Skeletal muscle tissue (tissue), 4 donors: ENCODE data around the gene SPATS1. TPM values are rescaled to one million over a fixed set of nuclear protein-coding genes. Genes with fewer than 3 reads are reported as not detected.
A peak's percentile ranks its signal among the peaks of the same experiment; 100 is the strongest.
"Not testable (repeated sequence)": the region's sequence is repeated elsewhere in the genome, so short reads cannot be mapped to it uniquely, and the experiment has no call there.

ENCODE experiments used
- H3K27ac ChIP-seq: one replicate; pipeline ENCODE4 v1.7.0; 2013; ENCODE audit warnings: mild to moderate bottlenecking, low read depth, low read length, inconsistent platforms
- H3K27me3 ChIP-seq, 3 donors: one replicate each; pipeline ENCODE4 v1.7.0; 2013; ENCODE audit warnings: low read length in 3 of 3; ENCODE audit not compliant: control insufficient read depth in 3 of 3, insufficient read depth in 3 of 3
- H3K36me3 ChIP-seq, 3 donors: one replicate each; pipeline ENCODE4 v1.7.0; 2013; ENCODE audit warnings: low read length in 3 of 3; ENCODE audit not compliant: control insufficient read depth in 3 of 3, insufficient read depth in 3 of 3
- H3K4me1 ChIP-seq, 3 donors: one replicate each; pipeline ENCODE4 v1.7.0; 2013; ENCODE audit warnings: low read length in 3 of 3, mild to moderate bottlenecking in 3 of 3; ENCODE audit not compliant: control insufficient read depth in 3 of 3, insufficient read depth in 3 of 3
- H3K4me3 ChIP-seq, 3 donors: one replicate each; pipeline ENCODE4 v1.7.0; 2013; ENCODE audit warnings: low read length in 3 of 3
- H3K9ac ChIP-seq, 3 donors: one replicate each; pipeline ENCODE4 v1.7.0; 2013; ENCODE audit warnings: low read length in 3 of 3, mild to moderate bottlenecking in 3 of 3, moderate library complexity in 2 of 3, low read depth in 1 of 3
- H3K9me3 ChIP-seq, 3 donors: one replicate each; pipeline ENCODE4 v1.7.0; 2013; ENCODE audit warnings: low read length in 3 of 3; ENCODE audit not compliant: control insufficient read depth in 3 of 3
- total RNA-seq: library from RNA; depleted of rRNA; stranded (reverse); fragments of >200 nt; gene quantifications from one replicate; pipeline ENCODE4 v1.2.3, GENCODE V29; 2014
- donor health status: Osteomylitis.

Gene SPATS1
- total RNA-seq, 1 donor from 2014 or later = not detected

DNA sequence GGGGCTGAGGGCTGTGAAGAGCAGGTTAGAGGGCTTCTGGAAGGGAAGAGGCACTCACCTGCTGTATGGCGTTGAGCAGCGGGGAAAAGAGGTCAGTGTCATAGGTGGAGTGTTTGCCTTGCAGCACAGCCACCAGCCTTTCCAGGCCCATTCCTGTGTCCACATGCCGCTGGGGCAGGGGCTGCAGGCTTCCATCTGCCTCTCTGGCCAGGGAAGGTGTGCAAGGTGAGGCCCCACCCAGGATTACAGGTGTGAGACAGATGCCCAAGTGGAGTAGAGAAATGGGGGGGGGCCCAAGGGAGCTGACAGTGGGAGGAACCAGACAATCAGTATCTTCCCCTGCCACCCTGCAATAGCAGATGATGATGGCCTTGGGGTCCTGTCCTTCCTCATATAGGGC is 32.2 kb upstream of the SPATS1 start:
- no peaks in the 10 kb centered on the region for H3K27me3 ChIP-seq
- H3K4me1 ChIP-seq = peaks cover 7 to 10% (median 8%) of the 10 kb centered on the region in 3 donors
- H3K27ac ChIP-seq = no peak overlapping the region
- peaks cover 40 to 60% (median 53%) of the 10 kb centered on the region in 3 donors for H3K36me3 ChIP-seq
- H3K4me3 ChIP-seq = no peak overlapping the region
- H3K9ac ChIP-seq = no peak overlapping the region
- H3K9me3 ChIP-seq = no peaks in the 10 kb centered on the region

DNA sequence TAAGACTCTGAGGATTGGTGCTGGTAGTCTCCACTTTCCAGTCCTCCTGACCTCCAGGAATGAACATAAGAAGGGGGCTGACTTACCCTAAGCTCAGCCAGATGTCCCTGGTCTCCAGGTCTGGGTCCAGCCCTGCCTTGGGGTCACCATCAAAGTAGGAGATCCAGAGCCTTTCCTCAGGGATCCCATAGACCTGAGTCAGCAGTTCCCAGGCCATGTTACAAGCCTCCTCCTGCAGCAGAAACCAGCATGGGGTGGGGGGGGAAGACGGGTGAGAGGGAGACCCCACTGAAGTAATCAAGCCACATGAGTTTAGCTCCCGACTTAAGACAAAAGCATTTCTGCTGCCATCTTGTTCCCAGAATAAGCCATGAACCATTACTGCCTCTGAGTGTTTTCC is 31.1 kb upstream of the SPATS1 start:
- Histone ChIP-seq H3K27ac (no peak overlapping the region), H3K4me3 (no peak overlapping the region), H3K4me1 (peaks cover 7 to 10% (median 8%) of the 10 kb centered on the region in 3 donors), H3K9ac (no peak overlapping the region), H3K27me3 (no peaks in the 10 kb centered on the region), H3K9me3 (no peaks in the 10 kb centered on the region), H3K36me3 (peaks cover 30 to 49% (median 42%) of the 10 kb centered on the region in 3 donors)

DNA sequence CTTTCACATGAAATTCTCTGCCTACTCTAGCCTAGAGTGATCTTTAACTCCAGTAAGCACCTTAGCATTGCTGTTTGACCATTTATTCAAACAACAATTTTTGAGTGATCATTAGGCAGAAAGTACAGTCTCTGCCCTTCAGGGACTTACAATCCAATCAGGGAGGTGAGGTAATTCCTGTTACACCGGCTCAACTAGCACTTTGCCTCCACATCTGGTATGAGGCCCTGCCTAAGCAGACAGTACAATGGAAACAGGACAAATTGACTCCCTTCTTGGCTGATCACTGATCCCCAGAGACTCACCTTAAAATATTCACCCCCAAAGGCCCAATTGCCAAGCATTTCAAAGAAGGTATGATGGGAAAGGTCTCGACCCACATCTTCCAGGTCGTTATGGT is 30.7 kb upstream of the SPATS1 start:
- H3K27ac ChIP-seq = no peak overlapping the region
- no peaks in the 10 kb centered on the region for H3K9me3 ChIP-seq
- H3K9ac ChIP-seq = peak overlapping the region in 1 of 3 donors; percentile 93
- peaks cover 30 to 45% (median 38%) of the 10 kb centered on the region in 3 donors for H3K36me3 ChIP-seq
- no peaks in the 10 kb centered on the region for H3K27me3 ChIP-seq
- peaks cover 7 to 10% (median 8%) of the 10 kb centered on the region in 3 donors for H3K4me1 ChIP-seq
- peak overlapping the region in 1 of 3 donors; percentile 92 for H3K4me3 ChIP-seq

DNA sequence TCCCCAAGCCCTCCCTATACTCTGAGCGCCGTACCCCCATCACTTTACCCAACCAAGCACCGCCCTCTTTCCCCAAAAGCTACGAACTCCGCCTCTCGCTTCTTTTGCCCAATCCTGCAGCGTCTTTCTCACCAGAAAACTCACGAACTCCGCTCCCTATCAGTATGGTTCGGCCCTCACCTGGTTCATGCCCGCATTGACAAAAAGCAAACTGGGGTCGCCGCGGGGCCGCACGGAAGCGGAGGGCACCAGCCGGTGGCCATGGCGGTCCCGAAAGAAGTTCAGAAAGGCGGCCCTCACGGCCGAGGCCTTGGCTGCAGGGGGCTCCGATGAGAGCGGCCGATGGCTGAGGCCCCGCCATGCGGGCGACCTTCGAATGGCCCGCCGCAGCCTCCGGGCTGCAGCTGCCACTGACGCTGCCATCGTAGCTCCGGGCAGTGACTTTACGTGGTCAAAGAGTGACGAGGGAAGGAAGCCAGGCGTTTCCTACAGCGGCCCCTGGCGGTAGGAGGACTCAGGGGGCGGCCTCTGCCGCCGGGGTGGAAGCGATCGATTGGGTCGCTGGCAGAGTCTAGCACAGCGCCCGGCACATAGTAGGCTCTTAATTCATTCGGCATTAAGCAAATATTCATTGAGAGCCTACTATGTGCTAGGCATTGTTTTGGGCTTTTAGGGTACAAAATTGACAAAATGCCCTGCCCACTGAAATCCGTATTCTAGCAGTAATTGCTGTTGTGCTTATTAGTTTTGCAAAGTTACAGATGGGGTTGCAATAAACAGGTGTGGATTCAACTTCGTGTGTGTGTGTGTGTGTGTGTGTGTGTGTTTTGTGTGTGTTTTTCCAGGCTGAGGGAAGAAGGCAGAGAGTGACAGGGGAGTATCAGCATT is 29.3 kb upstream of the SPATS1 start, which contains the start of gene AARS2:
Gene AARS2, minus strand, starts transcription at position 447 of the 888 bp plus-strand sequence. Its CDS starts 24 bp downstream, at position 423.
- H3K27me3 ChIP-seq = no peaks in the 10 kb centered on the region
- H3K27ac ChIP-seq = peak within 1 kb of the TSS; percentile 43
- peak within 1 kb of the TSS; percentile 86 to 93 (median 90) for H3K9ac ChIP-seq
- H3K36me3 ChIP-seq = peaks cover 21 to 34% (median 25%) of the 10 kb centered on the region in 3 donors
- peaks cover 7 to 10% (median 8%) of the 10 kb centered on the region in 3 donors for H3K4me1 ChIP-seq
- peak within 1 kb of the TSS; percentile 92 for H3K4me3 ChIP-seq
- no peaks in the 10 kb centered on the region for H3K9me3 ChIP-seq

DNA sequence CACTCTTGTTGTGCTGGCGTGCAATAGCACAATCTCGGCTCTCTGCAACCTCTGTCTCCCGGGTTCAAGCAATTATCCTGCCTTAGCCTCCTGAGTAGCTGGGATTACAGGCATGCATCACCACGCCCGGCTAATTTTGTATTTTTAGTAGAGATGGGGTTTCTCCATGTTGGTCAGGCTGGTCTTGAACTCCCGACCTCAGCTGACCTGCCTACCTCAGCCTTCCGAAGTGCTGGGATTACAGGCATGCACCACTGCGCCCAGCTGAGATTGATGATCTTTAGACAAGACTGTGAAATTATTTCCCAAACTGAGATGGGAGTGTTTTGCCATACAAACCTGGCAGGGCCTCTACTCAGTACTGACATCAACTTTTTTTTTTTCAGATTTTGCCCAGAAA is 27.8 kb upstream of the SPATS1 start:
- H3K9me3 ChIP-seq, H3K27ac ChIP-seq, H3K9ac ChIP-seq, H3K27me3 ChIP-seq, H3K4me3 ChIP-seq: not testable (repeated sequence)
- Histone ChIP-seq H3K4me1 (peaks cover 7 to 10% (median 8%) of the 10 kb centered on the region in 3 donors), H3K36me3 (peaks cover 15 to 24% (median 17%) of the 10 kb centered on the region in 3 donors)

DNA sequence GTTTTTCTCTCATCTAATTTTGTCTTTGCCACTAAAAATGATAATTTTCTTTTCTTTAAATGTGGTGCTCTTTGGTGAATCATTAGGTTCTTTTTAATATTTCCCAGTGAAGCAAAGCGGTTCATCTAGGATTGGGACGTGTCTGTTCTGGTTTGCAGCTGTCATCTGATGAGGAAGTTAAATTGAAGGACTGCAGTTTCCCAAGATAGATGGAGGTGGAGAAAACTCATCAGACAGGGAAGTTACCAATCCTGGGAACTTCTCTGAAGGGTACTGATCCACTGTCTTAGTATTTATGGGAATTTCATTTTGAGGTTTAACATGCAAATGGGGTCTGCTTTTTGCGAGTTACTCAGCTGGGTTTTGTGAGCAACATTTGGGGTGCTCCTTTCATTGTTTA is 26.9 kb upstream of the SPATS1 start:
- H3K4me3 ChIP-seq = no peak overlapping the region
- peaks cover 3 to 6% (median 5%) of the 10 kb centered on the region in 3 donors for H3K27me3 ChIP-seq
- no peak overlapping the region for H3K9ac ChIP-seq
- peaks cover 7 to 16% (median 12%) of the 10 kb centered on the region in 3 donors for H3K36me3 ChIP-seq
- H3K27ac ChIP-seq = no peak overlapping the region
- H3K4me1 ChIP-seq = peaks cover 7 to 10% (median 8%) of the 10 kb centered on the region in 3 donors
- H3K9me3 ChIP-seq = no peaks in the 10 kb centered on the region

DNA sequence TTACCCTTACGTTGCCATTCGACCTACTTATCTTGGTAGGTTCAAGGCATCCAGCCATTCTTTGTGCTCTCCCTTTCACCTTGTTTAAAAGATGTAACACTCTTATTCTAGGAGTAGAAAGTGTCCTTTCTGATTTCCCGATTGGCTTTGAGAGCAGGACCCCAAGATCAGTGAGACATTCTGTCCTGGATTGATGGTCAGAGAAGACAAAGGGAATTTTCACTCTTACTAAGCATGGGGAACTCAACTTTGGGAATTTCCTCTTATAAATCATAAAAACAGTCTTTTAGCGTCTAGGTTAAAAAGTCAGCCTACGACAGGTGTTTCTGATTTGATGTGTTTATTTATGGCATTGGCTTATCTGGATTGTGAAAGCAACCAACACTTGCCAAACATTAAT is 26.5 kb upstream of the SPATS1 start:
- no peak overlapping the region for H3K27ac ChIP-seq
- H3K4me3 ChIP-seq = no peak overlapping the region
- H3K36me3 ChIP-seq = peaks cover 5 to 11% (median 9%) of the 10 kb centered on the region in 3 donors
- peaks cover 3 to 6% (median 5%) of the 10 kb centered on the region in 3 donors for H3K27me3 ChIP-seq
- H3K9me3 ChIP-seq = no peaks in the 10 kb centered on the region
- peaks cover 7 to 10% (median 8%) of the 10 kb centered on the region in 3 donors for H3K4me1 ChIP-seq
- no peak overlapping the region for H3K9ac ChIP-seq

DNA sequence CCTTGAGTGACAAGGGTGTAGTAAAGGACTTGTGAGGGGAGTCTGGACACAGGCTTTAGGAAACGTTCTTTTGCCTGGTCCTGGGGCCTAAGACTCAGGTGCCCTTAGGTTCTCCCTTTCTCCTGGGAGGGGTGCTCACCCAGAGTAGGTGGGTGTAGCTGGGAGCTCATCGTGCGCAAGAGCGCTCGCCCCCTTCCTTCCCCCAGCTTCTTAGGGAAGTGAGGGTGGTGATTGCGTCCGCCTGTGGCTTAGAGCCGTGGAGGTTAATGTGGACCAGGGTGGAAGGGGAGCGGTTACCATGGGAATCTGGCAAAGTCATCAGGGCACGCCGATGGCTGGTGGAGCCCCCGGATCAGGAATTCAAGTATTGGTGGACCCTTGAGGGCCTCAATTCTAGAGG is 26.0 kb upstream of the SPATS1 start:
- Histone ChIP-seq H3K4me1 (peaks cover 7 to 10% (median 8%) of the 10 kb centered on the region in 3 donors), H3K27me3 (peaks cover 3 to 6% (median 5%) of the 10 kb centered on the region in 3 donors), H3K9me3 (no peaks in the 10 kb centered on the region), H3K4me3 (no peak overlapping the region), H3K9ac (no peak overlapping the region), H3K27ac (no peak overlapping the region), H3K36me3 (peaks cover 0 to 6% (median 5%) of the 10 kb centered on the region in 3 donors)

DNA sequence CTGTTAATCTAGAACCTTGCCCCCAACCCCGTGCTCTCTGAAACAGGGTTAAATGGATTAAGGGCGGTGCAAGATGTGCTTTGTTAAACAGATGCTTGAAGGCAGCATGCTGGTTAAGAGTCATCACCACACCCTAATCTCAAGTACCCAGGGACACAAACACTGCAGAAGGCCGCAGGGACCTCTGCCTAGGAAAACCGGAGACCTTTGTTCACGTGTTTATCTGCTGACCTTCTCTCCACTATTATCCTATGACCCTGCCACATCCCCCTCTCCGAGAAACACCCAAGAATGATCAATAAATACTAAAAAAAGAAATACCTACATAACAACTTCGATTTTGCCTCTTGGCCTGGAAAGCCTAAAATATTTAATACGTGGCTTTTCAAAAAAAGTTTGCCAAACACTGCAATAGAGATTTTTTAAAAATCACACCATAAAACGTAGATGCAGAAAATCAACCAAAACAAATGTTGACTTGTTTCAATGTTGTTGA is 25.3 kb upstream of the SPATS1 start:
- H3K9me3 ChIP-seq, H3K4me1 ChIP-seq, H3K27ac ChIP-seq, H3K9ac ChIP-seq, H3K4me3 ChIP-seq, H3K36me3 ChIP-seq, H3K27me3 ChIP-seq: not testable (repeated sequence)

DNA sequence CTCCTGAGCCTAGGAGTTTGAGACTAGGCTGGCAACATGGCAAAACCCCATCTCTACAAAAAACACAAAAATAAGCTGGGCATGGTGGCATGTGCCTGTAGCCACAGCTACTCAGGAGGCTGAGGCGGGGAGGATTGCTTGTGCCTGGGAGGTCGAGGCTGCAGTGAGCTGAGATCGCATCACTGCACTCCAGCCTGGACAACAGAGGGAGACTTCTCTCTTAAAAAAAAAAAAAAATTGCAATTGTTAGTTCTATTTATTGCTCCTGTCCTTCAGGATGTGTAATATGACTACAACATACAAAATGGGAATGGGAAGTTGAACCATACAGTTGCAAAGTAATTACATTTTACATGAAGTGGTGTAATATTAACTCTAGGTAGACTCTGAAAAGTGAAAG is 21.2 kb upstream of the SPATS1 start:
- Histone ChIP-seq H3K4me3 (no peak overlapping the region), H3K9me3 (no peaks in the 10 kb centered on the region), H3K27ac (no peak overlapping the region), H3K9ac (no peak overlapping the region), H3K36me3 (no peaks in the 10 kb centered on the region), H3K27me3 (peaks cover 3 to 6% (median 5%) of the 10 kb centered on the region in 3 donors), H3K4me1 (no peaks in the 10 kb centered on the region)
